Naive thymus-derived CD4-positive, alpha-beta T cell (primary cell): Measurements from ENCODE around the gene CMC1. TPM values are rescaled to one million over a fixed set of nuclear protein-coding genes. Genes with fewer than 3 reads are reported as not detected.

Experiments used
- ATAC-seq: fragments of 150-1000 bp; cut with Tn5 transposase; 2 replicates; pipeline ENCODE4 v1.10.0; 2021; ENCODE audit warnings: mild to moderate bottlenecking, moderate library complexity
- CTCF ChIA-PET: fragments of 350-600 bp; sonication (Branson Sonifier 250); formaldehyde crosslinking; loops from one replicate; lab custom pipeline; 2021; ENCODE audit warnings: antibody characterized with exemption; lab: Charles Lee
- POLR2A ChIA-PET: fragments of 350-600 bp; sonication (Branson Sonifier 250); formaldehyde crosslinking; loops from one replicate; lab custom pipeline; 2021; ENCODE audit warnings: antibody characterized with exemption, inconsistent platforms; lab: Charles Lee
- DNase-seq, 9 donors: peaks; one replicate each; pipeline versions ENCODE4 v3.0.0 to v3.0.0-alpha.2; 2020 to 2022; ENCODE audit warnings: mixed read lengths in 1 of 9
- H3K27ac ChIP-seq: one replicate; pipeline ENCODE4 v1.7.0; 2013; ENCODE audit warnings: mild to moderate bottlenecking, low read depth, low read length, moderate library complexity
- H3K27me3 ChIP-seq, 2 donors: one replicate each; pipeline ENCODE4 v1.7.0; 2013; ENCODE audit warnings: low read length in 2 of 2, mild to moderate bottlenecking in 2 of 2, moderate library complexity in 2 of 2; ENCODE audit not compliant: control insufficient read depth in 2 of 2, insufficient read depth in 2 of 2
- H3K36me3 ChIP-seq, 3 experiments: 1 replicate in 2 of 3; 2 replicates in 1 of 3; pipeline ENCODE4 v1.7.0; 2013; ENCODE audit warnings: low read length in 3 of 3, mild to moderate bottlenecking in 3 of 3, moderate library complexity in 1 of 3; ENCODE audit not compliant: insufficient read depth in 3 of 3, control insufficient read depth in 2 of 3
- H3K4me1 ChIP-seq, 2 donors: one replicate each; pipeline ENCODE4 v1.7.0; 2013; ENCODE audit warnings: low read length in 2 of 2, mild to moderate bottlenecking in 2 of 2, moderate library complexity in 1 of 2; ENCODE audit not compliant: control insufficient read depth in 2 of 2, insufficient read depth in 2 of 2
- H3K4me3 ChIP-seq: 2 replicates; pipeline ENCODE4 v1.7.0; 2013; ENCODE audit warnings: mild to moderate bottlenecking, low read length
- H3K9me3 ChIP-seq, 3 experiments: 1 replicate in 2 of 3; 2 replicates in 1 of 3; pipeline ENCODE4 v1.7.0; 2013; ENCODE audit warnings: low read length in 3 of 3; ENCODE audit not compliant: control insufficient read depth in 2 of 3
- H3K27ac Mint-ChIP-seq, 9 donors: one replicate each; pipeline ENCODE4 v1.8.0; 2020 to 2022; ENCODE audit warnings: mixed read lengths in 9 of 9, mild to moderate bottlenecking in 8 of 9, moderate library complexity in 5 of 9, inconsistent platforms in 2 of 9
- H3K27me3 Mint-ChIP-seq, 5 donors: one replicate each; pipeline ENCODE4 v1.8.0; 2021 to 2022; ENCODE audit warnings: mixed read lengths in 5 of 5, mild to moderate bottlenecking in 1 of 5
- H3K36me3 Mint-ChIP-seq, 5 donors: one replicate each; pipeline ENCODE4 v1.8.0; 2020 to 2022; ENCODE audit warnings: mixed read lengths in 5 of 5, mild to moderate bottlenecking in 3 of 5, inconsistent platforms in 1 of 5
- H3K4me1 Mint-ChIP-seq, 7 donors: one replicate each; pipeline ENCODE4 v1.8.0; 2020 to 2022; ENCODE audit warnings: mixed read lengths in 7 of 7, mild to moderate bottlenecking in 3 of 7, inconsistent platforms in 1 of 7
- H3K4me3 Mint-ChIP-seq, 10 donors: one replicate each; pipeline ENCODE4 v1.8.0; 2020 to 2022; ENCODE audit warnings: mild to moderate bottlenecking in 10 of 10, mixed read lengths in 10 of 10, moderate library complexity in 6 of 10, inconsistent platforms in 2 of 10
- H3K9me3 Mint-ChIP-seq, 11 donors: one replicate each; pipeline ENCODE4 v1.8.0; 2020 to 2022; ENCODE audit warnings: mixed read lengths in 11 of 11, mild to moderate bottlenecking in 4 of 11, inconsistent platforms in 1 of 11, moderate library complexity in 1 of 11
- intact Hi-C, 2 donors: fragments of 100-400 bp; cut with micrococcal nuclease; formaldehyde crosslinking; loops; one replicate each; pipeline ENCODE4 v1.15.1; 2023
- polyA plus RNA-seq, 2 donors: library from polyadenylated mRNA; unstranded; fragments of 300-500 nt; fragmentation: Illumina TruSeq; gene quantifications; one replicate each; pipeline ENCODE4 v1.2.3, GENCODE V29; 2021
- total RNA-seq, 6 experiments: library from RNA in 5 of 6; stranded (reverse) in 5 of 6; gene quantifications; 1 replicate in 5 of 6; 2 replicates in 1 of 6; pipeline ENCODE4 v1.2.3 and lab custom pipeline; 2021 to 2026

The CMC1 gene
- total and polyA plus RNA-seq, 7 experiments from 2014 or later = 11.0 to 35.2 (median 15.5) TPM

DNA sequence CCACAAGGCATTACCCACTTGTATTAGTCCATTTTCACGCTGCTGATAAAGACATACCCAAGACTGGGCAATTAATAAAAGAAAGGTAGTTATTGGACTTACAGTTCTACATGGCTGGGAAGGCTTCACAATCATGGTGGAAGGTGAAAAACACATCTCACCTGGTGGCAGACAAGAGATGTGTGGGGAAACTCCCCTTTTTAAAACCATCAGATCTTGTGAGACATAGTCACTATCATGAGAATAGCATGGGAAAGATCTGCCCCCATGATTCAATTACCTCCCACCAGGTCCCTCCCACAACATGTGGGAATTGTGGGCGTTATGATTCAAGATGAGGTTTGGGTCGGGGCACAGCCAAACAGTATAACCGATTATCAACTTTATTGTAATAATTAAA is 17.0 kb upstream of the CMC1 start:
- intact Hi-C loops = loop anchor here in 1 of 2 donors (5.0 kb wide), 1 partner anchor 38 kb away; no protein-coding TSS in a partner anchor
- H3K9me3 Mint-ChIP-seq = peaks cover 0 to 16% (median 2%) of the 10 kb centered on the region in 11 donors
- H3K36me3 Mint-ChIP-seq = peaks cover 0 to 6% (median 5%) of the 10 kb centered on the region in 5 donors
- ChIA-PET CTCF (no interaction called here), POLR2A (no interaction called here)
- H3K36me3 ChIP-seq = no peaks in the 10 kb centered on the region
- H3K4me3 Mint-ChIP-seq = no peak overlapping the region
- H3K4me1 ChIP-seq = no peaks in the 10 kb centered on the region
- no peaks in the 10 kb centered on the region for H3K9me3 ChIP-seq
- no peaks in the 10 kb centered on the region for H3K27me3 ChIP-seq
- peaks cover 0 to 5% (median 0%) of the 10 kb centered on the region in 7 donors for H3K4me1 Mint-ChIP-seq
- no peak overlapping the region for H3K27ac ChIP-seq
- H3K27ac Mint-ChIP-seq = no peak overlapping the region
- H3K4me3 ChIP-seq = no peak overlapping the region
- ATAC-seq (no peak), DNase-seq (no peak)
- H3K27me3 Mint-ChIP-seq = no peaks in the 10 kb centered on the region

DNA sequence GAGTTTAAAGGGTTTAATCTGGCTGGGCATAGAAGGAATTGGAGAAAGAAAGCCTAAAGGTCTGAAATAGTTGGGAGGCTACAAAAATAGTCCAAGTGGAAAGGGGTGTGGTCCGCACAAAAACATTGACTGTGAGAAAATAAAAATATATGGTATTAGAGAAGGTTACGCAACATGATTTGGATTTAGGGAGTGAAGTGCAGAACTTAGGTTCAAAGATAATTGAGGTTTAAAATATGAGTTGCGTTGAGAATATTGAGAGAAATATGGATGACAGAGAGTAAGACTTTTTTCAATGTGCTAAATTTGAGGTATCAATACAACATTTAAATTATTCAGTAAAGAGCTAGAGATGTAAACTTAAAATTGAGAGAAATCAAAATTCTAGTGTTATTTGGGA is 15.4 kb upstream of the CMC1 start:
- Mint-ChIP-seq H3K4me1 (peaks cover 0 to 5% (median 0%) of the 10 kb centered on the region in 7 donors), H3K27ac (no peak overlapping the region), H3K27me3 (no peaks in the 10 kb centered on the region), H3K9me3 (peaks cover 0 to 5% (median 0%) of the 10 kb centered on the region in 11 donors), H3K4me3 (no peak overlapping the region), H3K36me3 (no peaks in the 10 kb centered on the region)
- Histone ChIP-seq H3K27me3 (no peaks in the 10 kb centered on the region), H3K36me3 (no peaks in the 10 kb centered on the region), H3K9me3 (no peaks in the 10 kb centered on the region), H3K4me1 (no peaks in the 10 kb centered on the region), H3K4me3 (no peak overlapping the region), H3K27ac (no peak overlapping the region)
- ChIA-PET CTCF (no interaction called here), POLR2A (no interaction called here)
- intact Hi-C loops = no loop called here
- no peak for ATAC-seq
- no peak for DNase-seq

DNA sequence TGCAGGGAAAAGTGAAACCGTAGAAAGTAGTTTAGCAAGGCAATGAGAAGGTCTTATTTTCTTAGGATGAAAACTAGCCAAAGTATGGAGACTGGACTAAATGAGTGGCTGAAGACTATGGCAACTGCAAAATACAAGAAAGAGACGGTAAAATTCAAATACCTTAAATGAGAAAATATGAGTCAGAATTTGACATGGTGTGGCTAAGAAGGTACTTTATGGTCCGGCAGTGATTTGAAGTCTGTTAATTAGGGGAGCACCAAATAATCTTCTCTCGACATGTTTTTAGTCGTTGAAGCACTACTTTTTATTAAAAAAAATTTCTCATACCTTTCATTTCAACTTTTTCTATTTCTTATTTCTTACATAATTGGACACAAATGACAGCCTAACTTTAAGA is 12.8 kb upstream of the CMC1 start:
- Mint-ChIP-seq H3K4me1 (peaks cover 0 to 6% (median 2%) of the 10 kb centered on the region in 7 donors), H3K9me3 (peaks cover 0 to 7% (median 0%) of the 10 kb centered on the region in 11 donors), H3K4me3 (no peak overlapping the region), H3K36me3 (peaks cover 0 to 5% (median 0%) of the 10 kb centered on the region in 5 donors), H3K27ac (no peak overlapping the region), H3K27me3 (peaks cover 0 to 4% (median 0%) of the 10 kb centered on the region in 5 donors)
- Histone ChIP-seq H3K27me3 (no peaks in the 10 kb centered on the region), H3K4me3 (no peak overlapping the region), H3K27ac (no peak overlapping the region), H3K9me3 (no peaks in the 10 kb centered on the region), H3K4me1 (peaks cover 0 to 8% of the 10 kb centered on the region in 2 donors), H3K36me3 (no peaks in the 10 kb centered on the region)
- DNase-seq = no peak
- CTCF ChIA-PET = no interaction called here
- no peak for ATAC-seq
- intact Hi-C loops = no loop called here
- POLR2A ChIA-PET = no interaction called here

DNA sequence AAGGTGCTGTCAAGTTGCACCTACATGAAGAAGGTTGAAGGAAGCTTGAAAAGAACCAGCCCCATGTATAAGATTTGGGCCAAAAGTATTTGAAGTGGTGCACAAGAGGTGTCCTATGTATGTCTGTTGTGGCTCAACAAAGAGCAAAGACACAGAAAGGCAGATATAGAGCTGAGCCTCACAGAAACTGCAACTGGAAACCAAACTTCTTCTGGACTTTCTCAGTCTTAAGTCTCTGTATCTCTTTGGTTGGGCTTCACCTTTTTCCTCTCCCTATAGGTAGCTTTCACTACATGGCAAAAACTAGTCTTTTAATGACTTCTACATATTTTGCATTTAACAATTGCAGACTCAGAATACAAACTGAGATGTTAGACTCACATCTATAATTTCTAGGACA is 8.8 kb upstream of the CMC1 start:
- Histone ChIP-seq H3K4me1 (peaks cover 0 to 18% of the 10 kb centered on the region in 2 donors), H3K4me3 (no peak overlapping the region), H3K27me3 (no peaks in the 10 kb centered on the region), H3K27ac (no peak overlapping the region), H3K36me3 (no peaks in the 10 kb centered on the region), H3K9me3 (no peaks in the 10 kb centered on the region)
- H3K4me3 Mint-ChIP-seq = no peak overlapping the region
- peaks cover 0 to 3% (median 0%) of the 10 kb centered on the region in 11 donors for H3K9me3 Mint-ChIP-seq
- H3K4me1 Mint-ChIP-seq = peaks cover 0 to 11% (median 2%) of the 10 kb centered on the region in 7 donors
- H3K27ac Mint-ChIP-seq = no peak overlapping the region
- H3K27me3 Mint-ChIP-seq = peaks cover 0 to 4% (median 0%) of the 10 kb centered on the region in 5 donors
- no peak for ATAC-seq
- no peak for DNase-seq
- peaks cover 0 to 5% (median 0%) of the 10 kb centered on the region in 5 donors for H3K36me3 Mint-ChIP-seq
- POLR2A ChIA-PET = no interaction called here
- CTCF ChIA-PET = no interaction called here
- intact Hi-C loops = loop anchor here in 1 of 2 donors (2.0 kb wide), 1 partner anchor 22 kb away; no protein-coding TSS in a partner anchor

DNA sequence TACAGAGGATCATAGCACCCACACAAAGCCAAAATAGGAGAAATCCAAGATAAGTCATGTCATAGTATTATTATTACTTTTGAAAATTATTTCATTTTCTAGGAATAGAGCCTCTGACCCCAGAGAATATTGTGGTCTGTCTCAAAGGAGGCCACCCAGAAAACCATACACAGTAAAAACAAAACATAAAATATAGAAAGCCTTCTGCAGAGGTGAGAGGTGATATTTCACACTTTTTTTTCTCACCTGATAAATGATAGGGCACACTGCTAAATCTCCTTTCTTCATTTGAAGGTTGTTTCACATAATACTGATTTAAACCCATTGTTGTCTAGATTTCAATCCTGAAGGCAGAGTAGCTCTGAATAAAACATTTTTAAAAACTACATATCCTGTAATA is 7.0 kb upstream of the CMC1 start:
- intact Hi-C loops = no loop called here
- H3K27ac ChIP-seq = no peak overlapping the region
- DNase-seq = no peak
- H3K4me1 ChIP-seq = peaks cover 1 to 18% of the 10 kb centered on the region in 2 donors
- H3K27me3 ChIP-seq = no peaks in the 10 kb centered on the region
- ChIA-PET CTCF (no interaction called here), POLR2A (interaction anchor here (0.6 kb wide), 1 partner anchor 10 kb away, joined by 4 read pairs; no protein-coding TSS in a partner anchor)
- no peaks in the 10 kb centered on the region for H3K9me3 ChIP-seq
- Mint-ChIP-seq H3K27me3 (peaks cover 0 to 4% (median 0%) of the 10 kb centered on the region in 5 donors), H3K36me3 (peaks cover 0 to 5% (median 0%) of the 10 kb centered on the region in 5 donors), H3K9me3 (peaks cover 0 to 2% (median 0%) of the 10 kb centered on the region in 11 donors), H3K4me1 (peaks cover 0 to 20% (median 8%) of the 10 kb centered on the region in 7 donors), H3K4me3 (no peak overlapping the region), H3K27ac (no peak overlapping the region)
- no peak overlapping the region for H3K4me3 ChIP-seq
- ATAC-seq = no peak
- H3K36me3 ChIP-seq = no peaks in the 10 kb centered on the region

DNA sequence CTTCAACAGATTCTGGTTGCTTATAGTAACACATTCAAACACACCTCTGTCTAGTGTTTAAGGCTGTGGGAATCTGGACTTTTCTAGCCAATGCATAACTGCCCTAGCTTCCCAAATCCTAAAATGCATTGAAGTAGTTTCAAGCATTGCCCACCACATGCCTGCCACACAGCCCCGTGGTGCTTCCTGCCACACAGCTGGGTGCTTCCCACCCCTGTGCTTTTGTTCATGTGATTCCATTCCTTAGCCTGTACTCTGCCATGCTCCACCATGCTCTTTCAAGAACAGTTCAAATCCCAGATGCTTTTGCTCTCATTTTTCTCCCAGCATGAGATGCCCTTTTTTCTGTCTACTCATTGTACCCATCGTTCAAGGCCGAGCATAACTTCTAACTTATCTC is 2.3 kb upstream of the CMC1 start:
- H3K36me3 Mint-ChIP-seq = peaks cover 0 to 7% (median 2%) of the 10 kb centered on the region in 5 donors
- Histone ChIP-seq H3K4me1 (peaks cover 16 to 31% of the 10 kb centered on the region in 2 donors), H3K4me3 (no peak overlapping the region), H3K27ac (no peak overlapping the region), H3K9me3 (no peaks in the 10 kb centered on the region), H3K27me3 (no peaks in the 10 kb centered on the region), H3K36me3 (peaks cover 0 to 4% (median 0%) of the 10 kb centered on the region in 3 experiments)
- peak overlapping the region in 4 of 9 donors; percentile 3 to 51 (median 41) for H3K27ac Mint-ChIP-seq
- peak overlapping the region in 1 of 10 donors; percentile 23 for H3K4me3 Mint-ChIP-seq
- ATAC-seq (no peak), DNase-seq (no peak)
- ChIA-PET CTCF (no interaction called here), POLR2A (no interaction called here)
- peaks cover 0 to 4% (median 0%) of the 10 kb centered on the region in 11 donors for H3K9me3 Mint-ChIP-seq
- H3K4me1 Mint-ChIP-seq = peaks cover 19 to 57% (median 42%) of the 10 kb centered on the region in 7 donors
- no peaks in the 10 kb centered on the region for H3K27me3 Mint-ChIP-seq
- intact Hi-C loops = no loop called here
